ENCODE measurements around the gene SNRNP200.
"Not testable (repeated sequence)": the region's sequence is repeated elsewhere in the genome, so short reads cannot be mapped to it uniquely, and the experiment has no call there.

The SNRNP200 gene

DNA sequence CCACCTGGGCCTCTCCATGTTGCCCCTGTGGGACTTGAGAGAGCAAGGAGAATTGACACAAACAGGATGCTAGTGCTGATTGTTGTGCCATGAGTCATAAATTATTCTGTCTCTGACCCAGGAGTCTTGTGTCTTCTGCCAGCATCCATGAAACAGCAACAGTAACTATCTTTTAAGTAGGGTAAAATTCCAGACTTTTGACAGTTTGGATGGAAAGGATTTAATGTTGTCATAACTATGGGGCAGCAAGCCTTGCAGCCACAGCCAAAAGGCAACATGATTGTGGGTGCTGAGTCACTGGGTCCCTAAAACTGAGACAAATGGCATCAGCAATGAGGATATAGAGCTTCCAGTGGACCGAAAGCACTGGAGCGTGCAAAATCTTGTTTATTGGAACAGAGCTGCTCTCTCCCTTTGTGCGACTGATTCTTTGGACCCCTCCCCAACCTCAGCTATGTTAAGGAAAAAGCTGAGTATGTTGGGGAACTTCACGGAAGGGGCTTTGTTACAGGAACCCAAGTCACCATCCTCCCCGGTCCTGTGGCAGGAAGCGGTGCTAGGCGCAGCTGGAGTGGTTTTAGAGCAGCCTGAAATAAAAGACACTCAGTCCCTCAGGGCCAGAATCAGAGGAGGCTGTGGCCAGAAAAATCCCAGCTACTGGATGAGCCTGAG lies 10.2 kb upstream of the SNRNP200 start:
- H3K27me3 Mint-ChIP-seq: no peaks in the 10 kb centered on the region
- H3K27ac Mint-ChIP-seq: peak overlapping the region; percentile 80 to 81
- peaks cover 65% of the 10 kb centered on the region for H3K4me1 Mint-ChIP-seq
- ATAC-seq (peak; percentile 79), DNase-seq (no peak)
- peak overlapping the region; percentile 56 to 66 for H3K4me3 Mint-ChIP-seq
- H3K9me3 Mint-ChIP-seq: no peaks in the 10 kb centered on the region

DNA sequence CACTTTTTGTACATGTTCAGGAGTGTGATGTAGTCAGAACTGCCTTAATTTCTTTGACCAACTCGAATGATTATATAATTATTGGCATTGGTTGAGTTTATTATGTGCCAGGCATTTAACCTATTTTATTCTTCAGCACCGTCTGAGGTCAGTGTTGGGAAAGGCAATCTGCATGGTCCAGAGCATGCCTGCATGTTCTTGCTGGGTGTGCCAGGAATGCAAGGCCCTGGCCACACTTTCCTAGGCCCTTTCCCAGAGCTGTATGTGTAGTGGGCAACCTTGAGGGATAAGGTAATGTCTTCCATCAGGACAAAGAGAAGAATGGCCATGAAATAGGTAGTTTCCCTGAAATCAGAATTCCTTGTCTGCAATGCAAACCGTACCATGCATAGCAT lies 9.7 kb upstream of the SNRNP200 start:
- Mint-ChIP-seq H3K27ac (no peak overlapping the region), H3K4me1 (peaks cover 60% of the 10 kb centered on the region), H3K9me3 (no peaks in the 10 kb centered on the region), H3K27me3 (no peaks in the 10 kb centered on the region), H3K4me3 (peak overlapping the region in 1 of 2 donors; percentile 56)
- ATAC-seq: no peak
- no peak for DNase-seq

DNA sequence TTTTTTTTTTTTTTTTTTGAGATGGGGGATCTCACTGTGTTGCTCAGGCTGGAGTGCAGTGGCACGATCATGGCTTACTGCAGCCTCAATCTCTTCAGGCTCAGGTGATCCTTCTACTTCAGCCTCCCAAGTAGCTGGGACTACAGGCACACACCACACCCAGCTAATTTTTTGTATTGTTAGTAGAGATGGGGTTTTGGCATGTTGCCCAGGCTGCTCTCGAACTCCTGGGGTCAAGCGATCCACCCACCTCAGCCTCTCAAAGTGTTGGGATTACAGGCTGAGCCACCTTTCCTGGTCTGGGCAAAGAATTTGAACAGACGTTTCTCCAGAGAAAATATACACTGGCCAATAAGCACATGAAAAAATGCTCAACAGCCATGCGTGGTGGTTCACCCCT lies 2.9 kb upstream of the SNRNP200 start:
- DNase-seq (no peak), ATAC-seq (no peak)

DNA sequence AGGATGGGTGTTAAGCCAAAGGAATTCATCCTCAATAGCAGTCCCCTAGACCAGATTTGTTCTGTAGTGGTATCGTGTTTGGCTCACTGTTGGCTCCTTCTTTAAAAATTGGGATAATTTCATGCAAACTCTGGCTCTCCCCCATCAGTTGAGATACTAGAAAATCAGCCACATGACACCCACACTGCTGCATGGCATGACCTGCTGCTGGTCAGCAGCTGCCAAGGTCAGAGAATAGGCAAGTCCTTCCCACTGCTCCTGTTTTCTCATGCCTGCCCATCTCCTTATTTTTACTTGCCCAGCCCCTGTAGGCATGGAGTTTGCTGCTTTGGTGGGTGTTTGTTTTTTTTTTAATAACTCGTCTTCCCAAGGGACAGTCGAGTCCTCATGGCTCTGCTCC lies 1.0 kb upstream of the SNRNP200 start:
- peak overlapping the region; percentile 99 to 100 for H3K27ac Mint-ChIP-seq
- H3K27me3 Mint-ChIP-seq: no peaks in the 10 kb centered on the region
- ATAC-seq: no peak
- peak overlapping the region; percentile 99 to 100 for H3K4me3 Mint-ChIP-seq
- DNase-seq: no peak
- peaks cover 50% of the 10 kb centered on the region for H3K4me1 Mint-ChIP-seq
- H3K9me3 Mint-ChIP-seq: no peaks in the 10 kb centered on the region

More for the DNA sequence above, 2.9 kb upstream of the SNRNP200 start:
- H3K27me3 Mint-ChIP-seq: no peaks in the 10 kb centered on the region
- no peak overlapping the region for H3K27ac Mint-ChIP-seq
- peaks cover 44% of the 10 kb centered on the region for H3K4me1 Mint-ChIP-seq
- H3K4me3 Mint-ChIP-seq: no peak overlapping the region
- no peaks in the 10 kb centered on the region for H3K9me3 Mint-ChIP-seq

DNA sequence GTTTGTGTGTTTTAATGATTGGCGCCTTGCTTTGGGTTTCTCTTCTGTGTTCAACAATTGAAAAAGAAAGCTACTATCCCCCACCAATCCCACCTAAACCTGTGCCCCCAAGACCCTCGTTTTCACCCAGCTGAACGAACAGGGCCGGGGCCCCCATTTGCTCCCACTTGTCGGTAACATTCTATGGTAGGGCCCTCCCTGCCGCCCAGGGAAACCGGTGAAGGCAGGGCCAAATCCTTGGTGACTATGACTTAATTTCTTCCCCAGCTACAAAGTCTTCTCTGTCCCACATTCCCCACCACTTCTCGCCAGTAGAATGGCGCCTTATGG lies 598 bp upstream of the SNRNP200 start:
- no peaks in the 10 kb centered on the region for H3K9me3 Mint-ChIP-seq
- H3K27me3 Mint-ChIP-seq: no peaks in the 10 kb centered on the region
- peaks cover 54% of the 10 kb centered on the region for H3K4me1 Mint-ChIP-seq
- peak overlapping the region; percentile 99 to 100 for H3K4me3 Mint-ChIP-seq
- ATAC-seq (peak; percentile 3), DNase-seq (no peak)
- peak overlapping the region; percentile 99 to 100 for H3K27ac Mint-ChIP-seq

DNA sequence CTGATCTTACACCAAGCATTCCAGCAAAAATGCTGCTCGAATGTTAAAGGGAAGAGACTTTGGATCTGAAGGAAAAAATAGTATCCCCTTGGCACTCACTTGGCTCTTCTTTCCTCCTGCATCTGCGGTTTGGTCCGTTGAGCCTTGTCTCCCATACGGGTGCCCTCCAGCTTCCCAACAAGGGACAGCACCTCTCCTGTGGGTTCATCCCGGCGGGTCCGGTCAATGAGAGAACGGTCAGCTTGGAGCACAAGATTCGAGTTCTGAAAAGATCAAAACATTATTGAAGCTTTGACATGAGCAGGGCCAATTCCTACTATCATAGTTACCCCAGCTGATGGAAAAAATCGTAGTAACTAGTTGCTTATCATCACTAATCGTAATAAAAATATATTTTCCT lies 740 bp downstream of the SNRNP200 start:
- Mint-ChIP-seq H3K27me3 (no peaks in the 10 kb centered on the region), H3K9me3 (no peaks in the 10 kb centered on the region), H3K27ac (peak overlapping the region; percentile 99 to 100), H3K4me1 (peaks cover 55% of the 10 kb centered on the region), H3K4me3 (peak overlapping the region; percentile 99 to 100)
- DNase-seq: no peak
- no peak for ATAC-seq

DNA sequence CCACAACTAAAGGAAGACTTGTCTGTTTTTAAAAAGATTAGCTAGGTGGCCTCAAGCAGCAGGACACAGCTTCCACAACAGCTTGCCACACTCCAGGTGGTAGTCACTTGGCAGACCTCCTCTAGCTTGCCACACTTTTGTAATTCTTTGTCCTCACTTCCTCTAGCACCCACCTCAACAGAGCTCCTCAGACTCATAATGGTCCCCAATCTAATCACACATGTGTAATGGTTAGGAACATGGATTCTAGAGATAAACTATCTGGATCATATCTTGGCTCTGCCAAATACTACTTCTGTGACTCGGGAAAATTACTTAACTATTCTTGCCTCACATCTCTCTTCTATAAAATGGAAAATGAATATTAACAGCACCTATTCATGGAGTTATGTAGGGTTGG lies 3.5 kb downstream of the SNRNP200 start:
- peaks cover 55% of the 10 kb centered on the region for H3K4me1 Mint-ChIP-seq
- DNase-seq: no peak
- H3K27me3 Mint-ChIP-seq: no peaks in the 10 kb centered on the region
- ATAC-seq: no peak
- H3K4me3 Mint-ChIP-seq: peak overlapping the region in 1 of 2 donors; percentile 24
- peak overlapping the region; percentile 13 to 88 for H3K27ac Mint-ChIP-seq
- H3K9me3 Mint-ChIP-seq: no peaks in the 10 kb centered on the region

DNA sequence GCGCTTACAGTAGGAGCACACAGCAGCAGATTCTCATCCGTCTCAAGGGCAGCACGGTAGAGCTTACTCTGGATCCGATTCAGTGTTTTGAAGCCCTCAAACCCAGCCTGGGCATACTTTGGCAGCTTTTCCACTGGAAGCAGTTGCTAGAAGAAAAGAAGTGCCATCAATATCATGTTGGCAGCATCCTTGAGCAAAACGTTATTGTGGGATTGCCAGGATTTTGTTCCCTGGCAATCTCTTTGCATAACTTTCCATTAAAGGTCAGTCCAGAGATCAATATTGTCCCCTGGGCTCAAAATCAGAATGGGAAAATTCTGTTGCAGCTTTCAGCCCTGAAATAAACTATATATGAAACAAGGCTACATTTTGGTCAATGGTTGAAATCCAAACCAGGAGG lies 8.4 kb downstream of the SNRNP200 start:
- Mint-ChIP-seq H3K27me3 (no peaks in the 10 kb centered on the region), H3K27ac (no peak overlapping the region), H3K4me3 (no peak overlapping the region)

DNA sequence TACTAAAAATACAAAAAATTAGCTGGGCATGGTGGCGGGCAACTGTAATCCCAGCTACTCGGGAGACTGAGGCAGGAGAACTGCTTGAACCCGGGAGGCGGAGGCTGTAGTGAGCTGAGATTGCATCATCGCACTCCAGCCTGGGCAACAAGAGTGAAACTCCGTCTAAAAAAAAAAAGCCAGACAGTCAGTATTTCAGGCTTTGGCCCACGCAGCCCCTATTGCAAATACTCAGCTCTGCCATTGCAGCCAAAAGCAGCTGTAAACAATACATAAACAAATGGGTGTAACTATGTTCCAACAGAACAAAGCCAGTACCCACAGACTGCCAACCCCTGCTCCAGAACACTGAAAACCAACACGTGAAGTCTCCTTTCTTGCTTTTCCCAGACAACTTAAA lies 11.1 kb downstream of the SNRNP200 start:
- not testable (repeated sequence) for H3K27ac Mint-ChIP-seq, H3K4me1 Mint-ChIP-seq, DNase-seq, H3K4me3 Mint-ChIP-seq, H3K27me3 Mint-ChIP-seq, ATAC-seq, H3K9me3 Mint-ChIP-seq

More for the DNA sequence above, 8.4 kb downstream of the SNRNP200 start:
- ATAC-seq (no peak), DNase-seq (no peak)
- peaks cover 11% of the 10 kb centered on the region for H3K4me1 Mint-ChIP-seq
- H3K9me3 Mint-ChIP-seq: no peaks in the 10 kb centered on the region

DNA sequence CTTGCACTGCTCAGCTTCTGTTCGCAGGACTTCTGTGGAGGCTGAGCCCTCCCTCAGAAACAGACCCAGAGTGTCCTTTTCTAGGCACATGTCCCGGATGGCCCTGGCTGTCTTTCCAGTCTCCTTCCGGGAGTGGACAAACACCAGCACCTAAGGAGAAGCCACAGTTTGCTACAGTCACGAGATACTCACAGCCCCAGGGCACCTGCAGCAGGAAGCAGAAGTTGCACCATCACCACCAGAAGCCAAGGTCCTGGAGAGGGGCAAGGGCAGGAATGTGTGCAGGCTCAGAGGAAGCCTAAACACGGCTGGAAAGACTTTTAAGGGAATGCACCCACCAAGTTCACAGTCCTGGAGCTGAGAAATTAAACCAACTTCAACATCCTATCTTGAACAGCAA lies 13.6 kb downstream of the SNRNP200 start:
- no peak for ATAC-seq

DNA sequence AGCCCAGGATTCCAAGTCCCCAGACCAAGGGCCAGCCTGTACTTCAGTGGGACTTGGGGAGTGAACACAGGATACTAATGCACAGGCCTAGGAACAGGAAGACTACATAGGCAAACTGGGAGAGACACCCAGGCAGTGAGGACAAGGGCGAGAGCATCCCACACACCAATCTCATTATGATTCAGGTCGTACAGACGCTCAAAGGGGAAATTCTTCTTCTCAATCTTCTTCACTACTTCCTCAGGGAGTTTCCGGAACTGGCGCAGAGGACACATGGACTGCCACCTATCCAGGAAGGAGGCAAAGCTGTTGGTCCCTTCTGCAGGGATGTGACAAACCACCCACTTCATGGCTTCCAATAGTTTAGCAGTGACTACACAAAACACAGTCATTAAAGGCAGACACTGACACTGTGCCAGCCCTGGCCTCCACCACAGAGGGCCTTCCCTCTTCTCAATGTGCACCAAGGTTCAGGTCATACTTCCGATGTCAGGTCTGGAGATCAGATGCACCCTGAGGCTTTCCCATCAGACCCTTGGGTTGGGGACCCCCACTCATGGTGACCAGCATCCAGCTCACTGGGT lies 18.0 kb downstream of the SNRNP200 start:
- no peak overlapping the region for H3K4me3 Mint-ChIP-seq
- no peaks in the 10 kb centered on the region for H3K9me3 Mint-ChIP-seq
- ATAC-seq (no peak), DNase-seq (no peak)
- no peaks in the 10 kb centered on the region for H3K27me3 Mint-ChIP-seq
- H3K27ac Mint-ChIP-seq: peak overlapping the region in 1 of 2 donors; percentile 24
- H3K4me1 Mint-ChIP-seq: no peaks in the 10 kb centered on the region

More for the DNA sequence above, 13.6 kb downstream of the SNRNP200 start:
- DNase-seq: no peak
- Mint-ChIP-seq H3K9me3 (no peaks in the 10 kb centered on the region), H3K4me1 (no peaks in the 10 kb centered on the region), H3K4me3 (no peak overlapping the region), H3K27me3 (no peaks in the 10 kb centered on the region), H3K27ac (no peak overlapping the region)

DNA sequence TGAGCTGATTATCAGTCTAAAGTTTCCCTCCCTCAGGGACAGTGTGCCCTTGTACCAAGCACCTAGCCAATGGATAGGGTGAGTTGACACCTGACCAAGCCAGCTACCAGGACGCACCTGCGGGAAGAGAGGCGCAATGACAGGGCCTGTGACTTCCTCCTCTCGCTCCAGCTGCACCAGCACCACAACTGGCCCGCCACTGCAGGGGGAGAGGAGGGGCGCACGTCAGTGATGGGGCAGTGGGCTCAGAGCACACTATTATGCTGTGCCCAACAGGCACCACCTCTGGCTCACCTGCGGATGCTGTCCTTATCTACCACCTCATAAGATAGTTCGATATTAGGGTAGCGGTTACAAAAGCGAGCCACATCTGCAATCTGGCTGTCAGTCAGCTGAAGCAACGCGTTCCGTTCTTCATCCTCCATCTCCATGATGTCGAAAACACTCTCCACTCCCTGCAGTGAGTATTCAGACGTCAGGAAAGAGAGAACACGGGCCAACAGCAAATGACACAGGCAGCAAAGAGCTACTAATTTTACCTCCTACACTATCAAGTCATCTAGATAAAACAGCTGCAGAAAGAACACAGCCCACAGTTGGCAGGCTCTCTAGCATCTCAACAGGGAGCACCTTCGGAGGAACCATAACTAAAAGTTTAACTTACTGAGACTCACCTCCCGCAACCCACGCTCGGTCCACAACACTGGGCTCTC lies 28.4 kb downstream of the SNRNP200 start:
- no peak overlapping the region for H3K27ac Mint-ChIP-seq
- no peaks in the 10 kb centered on the region for H3K9me3 Mint-ChIP-seq
- H3K27me3 Mint-ChIP-seq: no peaks in the 10 kb centered on the region
- no peak for ATAC-seq
- DNase-seq: no peak
- no peak overlapping the region for H3K4me3 Mint-ChIP-seq
- peaks cover 11% of the 10 kb centered on the region for H3K4me1 Mint-ChIP-seq

DNA sequence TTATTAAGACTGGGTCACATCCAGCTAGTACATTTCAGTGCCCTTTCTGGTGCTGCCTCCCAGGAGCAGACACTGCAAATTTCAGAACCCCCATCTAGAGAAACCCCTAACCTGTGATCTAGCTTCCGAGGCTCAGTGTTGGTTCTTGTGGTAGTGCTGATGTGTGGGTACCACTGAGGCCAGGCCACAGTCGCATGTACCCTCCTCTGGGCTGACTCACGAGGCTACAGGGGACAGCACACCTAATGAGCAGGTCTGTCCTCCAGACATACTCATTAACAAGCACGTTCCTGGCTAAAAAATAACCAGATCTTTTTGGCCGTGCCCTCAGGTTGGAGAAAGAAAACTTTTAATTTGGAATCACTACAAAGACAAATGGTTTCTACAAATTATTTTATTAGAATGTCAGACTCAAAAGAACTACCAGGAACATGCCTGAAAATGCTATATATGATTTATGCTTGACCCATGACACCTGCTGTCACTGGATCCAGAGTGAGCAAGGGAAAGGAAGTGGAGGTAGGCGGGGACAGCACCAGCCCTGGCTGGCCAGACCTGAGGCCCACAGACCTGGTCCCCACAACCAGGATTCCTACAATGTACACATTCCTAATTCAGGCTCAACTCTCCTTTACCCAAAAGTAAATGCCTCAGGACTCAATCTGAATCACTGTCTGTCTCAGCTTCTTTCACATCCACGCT lies 30.8 kb downstream of the SNRNP200 start:
- ATAC-seq (no peak), DNase-seq (no peak)
- Mint-ChIP-seq H3K4me3 (no peak overlapping the region), H3K4me1 (peaks cover 11% of the 10 kb centered on the region), H3K9me3 (no peaks in the 10 kb centered on the region), H3K27me3 (no peaks in the 10 kb centered on the region), H3K27ac (peak overlapping the region; percentile 61 to 71)

DNA sequence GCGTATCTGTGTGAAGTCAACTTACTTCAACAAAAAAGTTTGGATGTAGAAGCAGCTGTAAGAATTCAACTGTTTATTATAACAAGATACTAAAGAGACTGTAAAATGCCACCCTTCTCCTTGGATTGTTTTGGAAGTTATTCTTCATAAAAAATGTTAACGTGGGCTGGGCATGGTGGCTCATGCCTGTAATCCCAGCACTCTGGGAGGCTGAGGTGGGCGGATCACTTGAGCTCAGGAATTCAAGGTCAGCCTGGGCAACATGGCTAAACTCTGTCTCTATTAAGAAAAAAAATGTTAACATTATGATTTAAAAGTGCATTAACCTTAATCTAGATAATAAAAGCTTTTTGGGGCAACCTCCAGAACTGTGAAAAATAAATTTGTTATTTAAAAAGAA lies 31.6 kb downstream of the SNRNP200 start:
- H3K27ac Mint-ChIP-seq: no peak overlapping the region
- no peak overlapping the region for H3K4me3 Mint-ChIP-seq
- DNase-seq (no peak), ATAC-seq (no peak)
- no peaks in the 10 kb centered on the region for H3K27me3 Mint-ChIP-seq
- peaks cover 15% of the 10 kb centered on the region for H3K4me1 Mint-ChIP-seq
- H3K9me3 Mint-ChIP-seq: no peaks in the 10 kb centered on the region

DNA sequence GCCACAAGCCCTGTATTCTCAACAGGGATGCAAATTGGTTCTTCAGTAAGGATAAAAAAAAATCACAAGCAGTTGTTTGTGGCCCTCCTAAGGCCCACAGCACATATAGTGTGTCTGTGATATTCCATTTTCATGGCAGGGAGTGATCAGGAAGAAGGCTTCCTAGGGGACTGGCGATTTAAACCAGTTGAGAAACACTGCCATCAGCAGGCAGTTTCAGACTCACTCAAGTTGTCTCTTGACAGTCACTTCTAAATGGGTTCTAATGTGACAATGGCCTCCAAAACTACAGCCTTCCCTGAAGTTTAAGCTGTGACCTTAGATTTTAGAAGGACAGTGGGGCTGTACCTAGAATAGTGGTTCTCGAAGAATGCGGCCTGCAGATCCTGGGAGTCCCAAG lies 33.4 kb downstream of the SNRNP200 start:
- Mint-ChIP-seq H3K27me3 (no peaks in the 10 kb centered on the region), H3K4me1 (peaks cover 31% of the 10 kb centered on the region), H3K27ac (no peak overlapping the region), H3K9me3 (no peaks in the 10 kb centered on the region), H3K4me3 (no peak overlapping the region)
- no peak for ATAC-seq
- no peak for DNase-seq

All from stimulated activated naive CD8-positive, alpha-beta T cell treated with anti-CD3 and anti-CD28 coated beads, Interleukin-15, amount 100 ng/mL, for 72 hours (primary cell).